ENCODE data around the gene OSCP1.

DNA sequence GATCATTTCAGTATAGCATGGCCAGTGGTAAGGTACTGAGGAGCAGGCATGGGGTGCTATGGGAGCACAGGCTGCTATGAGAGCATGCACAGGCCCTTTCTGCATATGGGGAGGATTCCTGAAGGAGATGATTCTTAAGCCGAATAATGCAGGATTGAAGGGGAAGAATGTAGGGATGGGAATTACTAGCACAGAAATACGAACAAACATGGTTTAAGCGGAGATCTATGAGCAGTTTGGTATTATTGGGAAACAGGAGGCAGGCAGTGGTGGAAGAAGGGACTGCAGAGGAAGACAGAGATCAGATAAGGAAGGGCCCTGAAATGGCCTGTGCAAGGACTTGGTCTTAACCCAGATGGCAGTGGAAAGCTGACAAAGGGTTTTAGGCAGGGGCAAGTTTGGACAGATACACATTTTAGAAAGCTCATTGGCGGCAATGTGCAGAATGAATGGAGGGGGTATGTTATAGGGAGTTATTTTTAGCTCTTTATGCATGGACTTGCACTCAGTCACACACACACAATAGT, 1.7 kb downstream of the OSCP1 start:
- TF ChIP-seq EZH2 (IDR thresholded peaks at IDR 0.05; ENCODE audit: low read length) = no peak
- TF ChIP-seq, protein P1, sequence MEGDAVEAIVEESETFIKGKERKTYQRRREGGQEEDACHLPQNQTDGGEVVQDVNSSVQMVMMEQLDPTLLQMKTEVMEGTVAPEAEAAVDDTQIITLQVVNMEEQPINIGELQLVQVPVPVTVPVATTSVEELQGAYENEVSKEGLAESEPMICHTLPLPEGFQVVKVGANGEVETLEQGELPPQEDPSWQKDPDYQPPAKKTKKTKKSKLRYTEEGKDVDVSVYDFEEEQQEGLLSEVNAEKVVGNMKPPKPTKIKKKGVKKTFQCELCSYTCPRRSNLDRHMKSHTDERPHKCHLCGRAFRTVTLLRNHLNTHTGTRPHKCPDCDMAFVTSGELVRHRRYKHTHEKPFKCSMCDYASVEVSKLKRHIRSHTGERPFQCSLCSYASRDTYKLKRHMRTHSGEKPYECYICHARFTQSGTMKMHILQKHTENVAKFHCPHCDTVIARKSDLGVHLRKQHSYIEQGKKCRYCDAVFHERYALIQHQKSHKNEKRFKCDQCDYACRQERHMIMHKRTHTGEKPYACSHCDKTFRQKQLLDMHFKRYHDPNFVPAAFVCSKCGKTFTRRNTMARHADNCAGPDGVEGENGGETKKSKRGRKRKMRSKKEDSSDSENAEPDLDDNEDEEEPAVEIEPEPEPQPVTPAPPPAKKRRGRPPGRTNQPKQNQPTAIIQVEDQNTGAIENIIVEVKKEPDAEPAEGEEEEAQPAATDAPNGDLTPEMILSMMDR (optimal IDR thresholded peaks at IDR 0.05 in 1 of 3, IDR thresholded peaks at IDR 0.05 in 1 of 3, conservative IDR thresholded peaks at IDR 0.05 in 1 of 3; ENCODE audit: extremely low read depth in 1 of 3, insufficient read depth in 2 of 3, low read length in 3 of 3) = peak in 1 of 3 experiments; percentile 17
